ENCODE data around the gene RGL2. TPM values are rescaled to one million over a fixed set of nuclear protein-coding genes. Genes with fewer than 3 reads are reported as not detected.

Gene RGL2
- total RNA-seq, 2 experiments from 2014 or later: 27.2 to 67.6 TPM

- Histone ChIP-seq H3K79me2 (ENCODE audit: insufficient read depth, low read depth, low read length) (no peaks in the 10 kb centered on the region), H3K9me2 (ENCODE audit: insufficient read depth, low read length) (no peaks in the 10 kb centered on the region), H3K4me2 (ENCODE audit: low read length) (peak overlapping the region; percentile 99), H3K4me1 (ENCODE audit: insufficient read depth, low read length, poor library complexity, severe bottlenecking) (peaks cover 23% of the 10 kb centered on the region), H3K9me3 (ENCODE audit: low read length) (no peaks in the 10 kb centered on the region), H4K20me1 (ENCODE audit: insufficient read depth, low read length) (no peaks in the 10 kb centered on the region), H3K36me3 (ENCODE audit: insufficient read depth, low read length) (peaks cover 18% of the 10 kb centered on the region), H3K27ac (ENCODE audit: low read depth, low read length, poor library complexity, severe bottlenecking) (peak overlapping the region; percentile 74), H3K4me3 (ENCODE audit: low read depth, low read length, poor library complexity, severe bottlenecking) (peak overlapping the region; percentile 73), H2AFZ (ENCODE audit: low read length) (peak overlapping the region; percentile 91)
- BruUV-seq (replicated peaks): no TSS peak
- CTCF ChIA-PET (ENCODE audit: unreplicated experiment): interaction anchor here (1.2 to 1.3 kb wide), 2 partner anchors 14 to 44 kb away, joined by 3 to 6 read pairs; partner anchors contain the start of gene HSD17B8
- intact Hi-C loops (cut with micrococcal nuclease; ENCODE audit: unreplicated experiment): loop anchor here (1.0 to 5.0 kb wide), 5 partner anchors 22 to 237 kb away; partner anchors contain the start of gene VPS52
- DNase-seq (ENCODE audit: low spot score): peak; percentile 99
- TF ChIP-seq, protein P1, sequence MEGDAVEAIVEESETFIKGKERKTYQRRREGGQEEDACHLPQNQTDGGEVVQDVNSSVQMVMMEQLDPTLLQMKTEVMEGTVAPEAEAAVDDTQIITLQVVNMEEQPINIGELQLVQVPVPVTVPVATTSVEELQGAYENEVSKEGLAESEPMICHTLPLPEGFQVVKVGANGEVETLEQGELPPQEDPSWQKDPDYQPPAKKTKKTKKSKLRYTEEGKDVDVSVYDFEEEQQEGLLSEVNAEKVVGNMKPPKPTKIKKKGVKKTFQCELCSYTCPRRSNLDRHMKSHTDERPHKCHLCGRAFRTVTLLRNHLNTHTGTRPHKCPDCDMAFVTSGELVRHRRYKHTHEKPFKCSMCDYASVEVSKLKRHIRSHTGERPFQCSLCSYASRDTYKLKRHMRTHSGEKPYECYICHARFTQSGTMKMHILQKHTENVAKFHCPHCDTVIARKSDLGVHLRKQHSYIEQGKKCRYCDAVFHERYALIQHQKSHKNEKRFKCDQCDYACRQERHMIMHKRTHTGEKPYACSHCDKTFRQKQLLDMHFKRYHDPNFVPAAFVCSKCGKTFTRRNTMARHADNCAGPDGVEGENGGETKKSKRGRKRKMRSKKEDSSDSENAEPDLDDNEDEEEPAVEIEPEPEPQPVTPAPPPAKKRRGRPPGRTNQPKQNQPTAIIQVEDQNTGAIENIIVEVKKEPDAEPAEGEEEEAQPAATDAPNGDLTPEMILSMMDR (conservative IDR thresholded peaks at IDR 0.05; ENCODE audit: low read length): no peak
- no peak for TF ChIP-seq EZH2phosphoT487 (IDR thresholded peaks at IDR 0.05; ENCODE audit: borderline replicate concordance, low read depth, low read length)
- POLR2A ChIA-PET: interaction anchor here (0.7 to 3.8 kb wide), 7 partner anchors 11 to 176 kb away, joined by 3 to 19 read pairs (median 4); partner anchors contain the start of genes HLA-DPB1, RPS18 and VPS52
Measured at GRCh38 chr6:33248932-33249731, 49.6 kb downstream of the RGL2 start.

DNA sequence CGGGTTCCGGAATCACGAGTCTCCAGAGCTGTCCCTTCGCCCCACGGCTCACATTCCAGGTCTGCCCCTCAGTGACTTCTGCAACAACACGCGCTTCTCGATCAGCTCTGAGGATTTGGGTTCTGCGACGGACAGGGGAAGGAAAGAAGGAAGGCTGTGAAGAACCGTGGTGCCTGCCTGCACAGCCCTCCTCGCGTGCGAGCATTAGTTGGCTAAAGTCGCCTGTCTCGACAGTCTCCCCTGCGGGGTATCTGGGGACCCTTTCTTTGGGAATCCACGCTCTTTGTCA, 50.2 kb downstream of the RGL2 start:
- H3K79me2 ChIP-seq (ENCODE audit: insufficient read depth, low read depth, low read length): no peaks in the 10 kb centered on the region
- H3K4me3 ChIP-seq (ENCODE audit: low read depth, low read length, poor library complexity, severe bottlenecking): peak overlapping the region; percentile 73
- H3K4me2 ChIP-seq (ENCODE audit: low read length): peak overlapping the region; percentile 96
- H3K4me1 ChIP-seq (ENCODE audit: insufficient read depth, low read length, poor library complexity, severe bottlenecking): peaks cover 23% of the 10 kb centered on the region
- peaks cover 18% of the 10 kb centered on the region for H3K36me3 ChIP-seq (ENCODE audit: insufficient read depth, low read length)
- CTCF ChIA-PET (ENCODE audit: unreplicated experiment): interaction anchor here (0.6 to 1.3 kb wide), 4 partner anchors 14 to 219 kb away, joined by 3 to 6 read pairs (median 3); no protein-coding TSS in a partner anchor
- no TSS peak for BruUV-seq (replicated peaks)
- H4K20me1 ChIP-seq (ENCODE audit: insufficient read depth, low read length): no peaks in the 10 kb centered on the region
- POLR2A ChIA-PET: interaction anchor here (0.5 to 3.8 kb wide), 8 partner anchors 10 to 177 kb away, joined by 3 to 19 read pairs (median 4); partner anchors contain the start of genes HLA-DPA1, HLA-DPB1, RPS18 and VPS52
- peak overlapping the region; percentile 91 for H2AFZ ChIP-seq (ENCODE audit: low read length)
- H3K27ac ChIP-seq (ENCODE audit: low read depth, low read length, poor library complexity, severe bottlenecking): peak overlapping the region; percentile 68
- no peaks in the 10 kb centered on the region for H3K9me3 ChIP-seq (ENCODE audit: low read length)
- TF ChIP-seq EZH2phosphoT487 (IDR thresholded peaks at IDR 0.05; ENCODE audit: borderline replicate concordance, low read depth, low read length): no peak
- TF ChIP-seq, protein P1 (conservative IDR thresholded peaks at IDR 0.05; ENCODE audit: low read length): peak; percentile 57
- DNase-seq (ENCODE audit: low spot score): no peak
- intact Hi-C loops (cut with micrococcal nuclease; ENCODE audit: unreplicated experiment): loop anchor here (1.0 to 5.0 kb wide), 4 partner anchors 43 to 236 kb away; no protein-coding TSS in a partner anchor
- no peaks in the 10 kb centered on the region for H3K9me2 ChIP-seq (ENCODE audit: insufficient read depth, low read length)

Data from OCI-LY7 (cell line).